Testis (tissue), 3 donors: ENCODE results near the gene CNGA3. TPM values are rescaled to one million over a fixed set of nuclear protein-coding genes. Genes with fewer than 3 reads are reported as not detected.

Experiments
- DNase-seq: peaks from one replicate; pipeline ENCODE4 v3.0.0-alpha.2; 2019
- H3K27ac ChIP-seq, 2 donors: fragments of 200-600 bp; sonication (generic); one replicate each; pipeline ENCODE4 v1.5.1; 2019
- H3K27me3 ChIP-seq: fragments of 200-600 bp; sonication (generic); one replicate; pipeline ENCODE4 v1.5.1; 2019
- H3K36me3 ChIP-seq: fragments of 200-600 bp; sonication (generic); one replicate; pipeline ENCODE4 v1.5.1; 2017; ENCODE audit warnings: low read depth; ENCODE audit errors: missing control alignments
- H3K4me1 ChIP-seq: fragments of 200-600 bp; sonication (generic); one replicate; pipeline ENCODE4 v1.5.1; 2019
- H3K4me3 ChIP-seq, 2 donors: fragments of 200-600 bp; sonication (generic); one replicate each; pipeline ENCODE4 v1.5.1; 2017 to 2019
- H3K9me3 ChIP-seq: fragments of 200-600 bp; sonication (generic); one replicate; pipeline ENCODE4 v1.5.1; 2017
- CTCF ChIP-seq, 3 experiments: fragments of 450-650 bp in 2 of 3; fragments of 200-600 bp in 1 of 3; sonication (generic) in 1 of 3; IDR thresholded peaks; one replicate each; pipeline ENCODE4 v1.5.1; 2016 to 2019; ENCODE audit warnings: antibody characterized with exemption in 3 of 3, mild to moderate bottlenecking in 2 of 3, moderate library complexity in 1 of 3
- POLR2A ChIP-seq: fragments of 450-650 bp; IDR thresholded peaks from one replicate; pipeline ENCODE4 v1.6.1; 2017; ENCODE audit warnings: antibody characterized with exemption, mild to moderate bottlenecking, moderate library complexity
- WGBS, 2 donors: methylation state at CpG; one replicate each; pipeline ENCODE4 v1.1.5; 2018; 5-methylcytosine and 5-hydroxymethylcytosine counted together
- intact Hi-C: fragments of 100-400 bp; cut with DNase I; formaldehyde crosslinking; loops from one replicate; pipeline ENCODE4 v1.15.1; 2023; ENCODE audit warnings: low total_unique reads
- polyA plus RNA-seq: library from polyadenylated mRNA; stranded (reverse); fragments of 350-450 nt; fragmentation: Illumina TruSeq; extraction: RNeasy Lipid Tissue Mini Kit (QIAGEN cat#74804); gene quantifications from one replicate; pipeline ENCODE4 v1.2.3, GENCODE V29; 2014; ENCODE audit warnings: low read depth, low replicate concordance; ENCODE audit not compliant: insufficient read depth
- total RNA-seq, 2 donors: library from RNA; depleted of rRNA; stranded (reverse); fragments of >200 nt; gene quantifications; one replicate each; pipeline ENCODE4 v1.2.3, GENCODE V29; 2016

Gene CNGA3
- total and polyA plus RNA-seq, 3 donors from 2014 or later: 0.63 to 1.5 (median 1.1) TPM

- no peaks in the 10 kb centered on the region for H3K36me3 ChIP-seq
- no peaks in the 10 kb centered on the region for H3K4me1 ChIP-seq
- no peak overlapping the region for H3K27ac ChIP-seq
- H3K9me3 ChIP-seq: no peaks in the 10 kb centered on the region
- no peaks in the 10 kb centered on the region for H3K27me3 ChIP-seq
- no peak for DNase-seq
- TF ChIP-seq CTCF (IDR thresholded peaks at IDR 0.05) (no peak), POLR2A (no peak)
- intact Hi-C loops: no loop called here
- no peak overlapping the region for H3K4me3 ChIP-seq
- 87 to 100% methylated on average over 1 of the region's 1 CpG for WGBS, 2 donors
Observed at GRCh38 chr2:98359986-98360385, 13.7 kb downstream of the CNGA3 start.

- TF ChIP-seq POLR2A (no peak), CTCF (IDR thresholded peaks at IDR 0.05) (no peak)
- Histone ChIP-seq H3K36me3 (no peaks in the 10 kb centered on the region), H3K4me3 (no peak overlapping the region), H3K27ac (no peak overlapping the region), H3K4me1 (no peaks in the 10 kb centered on the region), H3K9me3 (no peaks in the 10 kb centered on the region), H3K27me3 (no peaks in the 10 kb centered on the region)
- WGBS, 2 donors: 63 to 68% methylated on average over 1 of the region's 1 CpG
- DNase-seq: no peak
- intact Hi-C loops: no loop called here
Observed at GRCh38 chr2:98367721-98368120, 21.5 kb downstream of the CNGA3 start.

DNA sequence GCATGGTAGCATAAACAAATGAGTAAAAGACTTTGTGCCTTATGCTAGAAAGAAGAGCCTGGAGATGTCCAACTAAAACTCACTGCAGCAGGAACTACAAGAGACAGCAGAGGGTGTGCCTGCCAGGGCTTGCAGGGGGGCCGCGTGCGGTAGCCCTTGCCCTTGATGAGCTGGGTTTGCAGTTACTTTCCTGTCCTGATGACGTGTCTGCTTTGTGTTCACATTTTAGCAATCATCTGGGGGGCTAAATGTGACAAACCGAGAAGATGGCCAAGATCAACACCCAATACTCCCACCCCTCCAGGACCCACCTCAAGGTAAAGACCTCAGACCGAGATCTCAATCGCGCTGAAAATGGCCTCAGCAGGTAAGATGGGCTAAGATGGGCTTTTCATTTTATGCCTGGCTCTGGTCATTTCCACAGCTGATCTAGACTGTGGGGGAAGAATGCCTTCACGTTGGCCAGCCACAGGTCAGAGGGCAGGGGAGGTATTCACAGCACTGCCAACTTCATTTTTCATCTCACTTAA, 23.5 kb downstream of the CNGA3 start:
- TF ChIP-seq POLR2A: no peak
- no peak for TF ChIP-seq CTCF (IDR thresholded peaks at IDR 0.05)
- intact Hi-C loops: no loop called here
- no peaks in the 10 kb centered on the region for H3K36me3 ChIP-seq
- H3K4me3 ChIP-seq: no peak overlapping the region
- 86 to 92% methylated on average over 9 of the region's 9 CpGs for WGBS, 2 donors
- no peaks in the 10 kb centered on the region for H3K27me3 ChIP-seq
- H3K27ac ChIP-seq: no peak overlapping the region
- DNase-seq: no peak
- no peaks in the 10 kb centered on the region for H3K9me3 ChIP-seq
- H3K4me1 ChIP-seq: no peaks in the 10 kb centered on the region

GRCh38 chr2:98372121-98372520, 25.9 kb downstream of the CNGA3 start:
- TF ChIP-seq POLR2A (no peak), CTCF (IDR thresholded peaks at IDR 0.05) (no peak)
- no peaks in the 10 kb centered on the region for H3K27me3 ChIP-seq
- no peak overlapping the region for H3K27ac ChIP-seq
- H3K9me3 ChIP-seq: no peaks in the 10 kb centered on the region
- 49 to 55% methylated on average over 3 to 4 of the region's 4 CpGs for WGBS, 2 donors
- no peaks in the 10 kb centered on the region for H3K4me1 ChIP-seq
- H3K4me3 ChIP-seq: no peak overlapping the region
- intact Hi-C loops: no loop called here
- no peaks in the 10 kb centered on the region for H3K36me3 ChIP-seq
- DNase-seq: no peak

- H3K4me1 ChIP-seq: no peaks in the 10 kb centered on the region
- no peaks in the 10 kb centered on the region for H3K36me3 ChIP-seq
- WGBS, 2 donors: 64 to 73% methylated on average over 5 of the region's 5 CpGs
- TF ChIP-seq CTCF (IDR thresholded peaks at IDR 0.05) (no peak), POLR2A (no peak)
- no peaks in the 10 kb centered on the region for H3K9me3 ChIP-seq
- intact Hi-C loops: no loop called here
- DNase-seq: no peak
- no peak overlapping the region for H3K4me3 ChIP-seq
- H3K27ac ChIP-seq: no peak overlapping the region
- no peaks in the 10 kb centered on the region for H3K27me3 ChIP-seq
Observed at GRCh38 chr2:98372579-98372978, 26.3 kb downstream of the CNGA3 start.
